Measurements from ENCODE around the gene CIZ1. TPM values are rescaled to one million over a fixed set of nuclear protein-coding genes. Genes with fewer than 3 reads are reported as not detected.

CIZ1 gene
- total and polyA plus RNA-seq, 9 of the 15 experiments (the other 6 are each of a cell fraction or from before 2014, with no cell fraction given), result 6.6 to 329 (median 87.8) TPM

GRCh38 chr9:128155736-128156500, 35.5 kb downstream of the CIZ1 start:
- Histone ChIP-seq H4K20me1 (replicated peaks; ENCODE audit: control insufficient read depth, insufficient read depth, low read length) (no peaks in the 10 kb centered on the region), H3K9me1 (ENCODE audit: control insufficient read depth, insufficient read depth, low read length) (no peaks in the 10 kb centered on the region), H3K9ac (ENCODE audit: insufficient read depth in 1 of 2, low read depth in 2 of 2, low read length in 2 of 2) (peak overlapping the region in 1 of 2 experiments; percentile 35; a peak in 1 of 4 replicates), H3K9me3 (replicated peaks; ENCODE audit: control insufficient read depth, insufficient read depth, low read depth, low read length) (no peaks in the 10 kb centered on the region), H3K4me3 (no peak overlapping the region), H3K4me1 (replicated peaks in 1 of 2; ENCODE audit: control insufficient read depth in 2 of 2, insufficient read depth in 2 of 2, low read length in 2 of 2) (peaks cover 6 to 53% of the 10 kb centered on the region in 2 experiments), H3K27ac (ENCODE audit: extremely low read depth, low read depth, low read length) (no peak overlapping the region), H3K27me3 (ENCODE audit: control insufficient read depth in 2 of 2, insufficient read depth in 2 of 2, low read length in 2 of 2) (no peaks in the 10 kb centered on the region), H3K4me2 (ENCODE audit: insufficient read depth, low read length) (no peak overlapping the region), H3K79me2 (ENCODE audit: control insufficient read depth, insufficient read depth, low read length) (peaks cover 12% of the 10 kb centered on the region), H2AFZ (ENCODE audit: low read depth, low read length) (peak overlapping the region; percentile 26; the same call in 1 of the 2 replicates), H3K36me3 (ENCODE audit: control insufficient read depth, insufficient read depth, low read length) (no peaks in the 10 kb centered on the region)
- intact Hi-C loops (cut with micrococcal nuclease), result no loop called here
- WGBS (ENCODE audit: insufficient coverage, low coverage, missing lambda C conversion rate), result 61% methylated on average over 7 of the region's 7 CpGs
- CTCF ChIA-PET (ENCODE audit: low intra/inter-chr PET ratio), result no interaction called here
- no peak for DNase-seq (ENCODE audit: extremely low read depth in 1 of 4, low spot score in 3 of 4)
- BruUV-seq (replicated peaks), result no TSS peak
- no peak for ATAC-seq
- POLR2A ChIA-PET, result interaction anchor here (0.6 to 1.5 kb wide), 12 partner anchors 8 to 763 kb away, joined by 3 to 6 read pairs (median 3); no protein-coding TSS in a partner anchor
- in situ Hi-C loops (cut with MboI), result loop anchor here (5.0 kb wide), 1 partner anchor 1526 kb away; no protein-coding TSS in a partner anchor
- no peak for FAIRE-seq
- TF ChIP-seq TBL1XR1 (IDR thresholded peaks at IDR 0.05; ENCODE audit: low read length in 2 of 2), result 0 out of 4 replicates have a peak, but pooled peaks of 1 of the 2 experiments have one; percentile 15
- no peak for TF ChIP-seq KLF13 (tag; IDR thresholded peaks at IDR 0.05; ENCODE audit: borderline replicate concordance, low read depth)
- TF ChIP-seq LEF1 (IDR thresholded peaks at IDR 0.05), result no peak
- TF ChIP-seq ZBTB7A (IDR thresholded peaks at IDR 0.05; ENCODE audit: borderline replicate concordance, control insufficient read depth, low read depth, low read length), result peak; percentile 49; the same call in 1 of the 2 replicates
- no peak for TF ChIP-seq ZNF592 (IDR thresholded peaks at IDR 0.05)
- TF ChIP-seq ZNF277 (CRISPR knock-in tag; IDR thresholded peaks at IDR 0.05; ENCODE audit: borderline replicate concordance), result no peak
- TF ChIP-seq GTF2A2 (tag; IDR thresholded peaks at IDR 0.05), result no peak
- TF ChIP-seq STAT5A (IDR thresholded peaks at IDR 0.05; ENCODE audit: borderline replicate concordance, low read length), result no peak
- TF ChIP-seq CBX5 (IDR thresholded peaks at IDR 0.05; ENCODE audit: borderline replicate concordance, low read depth), result no peak
- TF ChIP-seq POLR2AphosphoS5 (IDR thresholded peaks at IDR 0.05; ENCODE audit: control insufficient read depth, insufficient read depth, low read depth, low read length), result no peak
- TF ChIP-seq BRF1 (IDR thresholded peaks at IDR 0.05; ENCODE audit: borderline replicate concordance, extremely low read depth, insufficient read length), result no peak
- TF ChIP-seq, protein P1, sequence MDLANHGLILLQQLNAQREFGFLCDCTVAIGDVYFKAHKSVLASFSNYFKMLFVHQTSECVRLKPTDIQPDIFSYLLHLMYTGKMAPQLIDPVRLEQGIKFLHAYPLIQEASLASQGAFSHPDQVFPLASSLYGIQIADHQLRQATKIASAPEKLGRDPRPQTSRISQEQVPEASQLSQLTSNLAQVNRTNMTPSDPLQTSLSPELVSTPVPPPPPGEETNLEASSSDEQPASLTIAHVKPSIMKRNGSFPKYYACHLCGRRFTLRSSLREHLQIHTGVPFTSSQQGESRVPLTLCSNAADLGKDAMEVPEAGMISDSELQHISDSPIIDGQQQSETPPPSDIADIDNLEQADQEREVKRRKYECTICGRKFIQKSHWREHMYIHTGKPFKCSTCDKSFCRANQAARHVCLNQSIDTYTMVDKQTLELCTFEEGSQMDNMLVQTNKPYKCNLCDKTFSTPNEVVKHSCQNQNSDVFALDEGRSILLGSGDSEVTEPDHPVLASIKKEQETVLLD (IDR thresholded peaks at IDR 0.05), result no peak

All from K562 (cell line).